Right lobe of liver (tissue), 4 donors: ENCODE results near the gene TSPOAP1.
A peak's percentile ranks its signal among the peaks of the same experiment; 100 is the strongest.

ENCODE experiments used
- CTCF ChIP-seq, 4 donors: fragments of 200-600 bp in 3 of 4; fragments of 450-650 bp in 1 of 4; IDR thresholded peaks; one replicate each; pipeline versions ENCODE4 v1.5.1 to v1.8.0; 2016 to 2022; ENCODE audit warnings: antibody characterized with exemption in 4 of 4, mild to moderate bottlenecking in 2 of 4
- POLR2A ChIP-seq: fragments of 450-650 bp; IDR thresholded peaks from one replicate; pipeline ENCODE4 v1.6.1; 2017; ENCODE audit warnings: antibody characterized with exemption, mild to moderate bottlenecking
- donor health status: DM: no; HTN: no; CAD: no.
- donor health status: DM: no; HTN: no; CAD: no.
- donor health status: DM: no; HTN: yes; CAD: no.

GRCh38 chr17:58329035-58329809, 627 bp upstream of the TSPOAP1 start:
- TF ChIP-seq CTCF (IDR thresholded peaks at IDR 0.05) (peak in 3 of 4 donors; percentile 20 to 36 (median 21)), POLR2A (no peak)
